Sigmoid colon (tissue), 4 donors: Measurements from ENCODE around the gene LDLRAD1.

Experiments used
- EP300 ChIP-seq, 4 donors: sonication (generic); formaldehyde crosslinking; IDR thresholded peaks; one replicate each; pipeline ENCODE4 v1.6.1; 2017; ENCODE audit warnings: antibody characterized with exemption in 4 of 4
- POLR2A ChIP-seq, 2 donors: fragments of 450-650 bp; IDR thresholded peaks; one replicate each; pipeline ENCODE4 v1.6.1; 2016; ENCODE audit warnings: antibody characterized with exemption in 2 of 2, mild to moderate bottlenecking in 2 of 2, moderate library complexity in 2 of 2
- POLR2AphosphoS5 ChIP-seq, 4 donors: sonication (generic); formaldehyde crosslinking; IDR thresholded peaks; one replicate each; pipeline ENCODE4 v1.6.1; 2017; ENCODE audit warnings: antibody characterized with exemption in 4 of 4
- TF ChIP-seq, protein P1 (sequence below), 4 experiments: fragments of 450-650 bp in 3 of 4; fragments of 200-600 bp in 1 of 4; IDR thresholded peaks; one replicate each; pipeline ENCODE4 v1.5.1; 2016 to 2019; ENCODE audit warnings: antibody characterized with exemption in 4 of 4, mild to moderate bottlenecking in 3 of 4, moderate library complexity in 2 of 4

DNA sequence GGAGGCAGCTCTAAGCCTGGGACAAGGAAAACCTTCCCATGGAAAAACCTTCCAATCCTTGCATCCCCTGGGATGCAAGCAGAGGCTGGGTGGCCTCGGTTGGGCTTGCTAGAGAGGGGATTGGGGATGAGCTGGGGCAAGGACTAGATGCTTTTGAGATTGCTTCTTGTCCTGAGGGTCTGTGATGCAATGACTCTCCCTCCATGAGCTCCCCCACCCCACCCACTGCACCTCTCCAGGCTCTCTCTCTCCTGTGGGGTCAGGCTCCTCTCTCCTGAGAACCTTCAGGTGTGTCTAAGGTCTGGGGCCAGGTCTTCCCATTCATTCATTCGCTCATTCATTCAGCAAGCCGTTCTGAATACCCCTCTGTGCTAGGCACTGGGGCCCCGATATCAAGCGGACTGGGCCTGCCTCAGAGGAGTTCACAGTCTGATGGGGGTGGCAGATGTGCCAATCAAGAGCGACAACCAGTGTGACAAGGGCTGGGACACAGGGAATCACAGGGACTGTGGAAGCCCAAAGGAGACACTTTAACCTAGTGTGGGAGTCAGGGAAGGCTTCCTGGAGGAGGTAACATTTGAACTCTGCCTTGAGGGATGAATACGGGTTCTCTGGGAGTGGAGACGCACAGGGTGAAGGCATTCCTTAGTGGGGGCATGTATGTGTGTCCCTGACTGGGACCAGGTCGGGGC, 6.5 kb downstream of the LDLRAD1 start:
- TF ChIP-seq, protein P1, sequence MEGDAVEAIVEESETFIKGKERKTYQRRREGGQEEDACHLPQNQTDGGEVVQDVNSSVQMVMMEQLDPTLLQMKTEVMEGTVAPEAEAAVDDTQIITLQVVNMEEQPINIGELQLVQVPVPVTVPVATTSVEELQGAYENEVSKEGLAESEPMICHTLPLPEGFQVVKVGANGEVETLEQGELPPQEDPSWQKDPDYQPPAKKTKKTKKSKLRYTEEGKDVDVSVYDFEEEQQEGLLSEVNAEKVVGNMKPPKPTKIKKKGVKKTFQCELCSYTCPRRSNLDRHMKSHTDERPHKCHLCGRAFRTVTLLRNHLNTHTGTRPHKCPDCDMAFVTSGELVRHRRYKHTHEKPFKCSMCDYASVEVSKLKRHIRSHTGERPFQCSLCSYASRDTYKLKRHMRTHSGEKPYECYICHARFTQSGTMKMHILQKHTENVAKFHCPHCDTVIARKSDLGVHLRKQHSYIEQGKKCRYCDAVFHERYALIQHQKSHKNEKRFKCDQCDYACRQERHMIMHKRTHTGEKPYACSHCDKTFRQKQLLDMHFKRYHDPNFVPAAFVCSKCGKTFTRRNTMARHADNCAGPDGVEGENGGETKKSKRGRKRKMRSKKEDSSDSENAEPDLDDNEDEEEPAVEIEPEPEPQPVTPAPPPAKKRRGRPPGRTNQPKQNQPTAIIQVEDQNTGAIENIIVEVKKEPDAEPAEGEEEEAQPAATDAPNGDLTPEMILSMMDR (IDR thresholded peaks at IDR 0.05) = no peak
- TF ChIP-seq EP300 (IDR thresholded peaks at IDR 0.05) = no peak
- no peak for TF ChIP-seq POLR2A (IDR thresholded peaks at IDR 0.05)
- TF ChIP-seq POLR2AphosphoS5 (IDR thresholded peaks at IDR 0.05) = no peak
